HG03469 (cell line): ENCODE results near the gene PDE9A.

Source experiments
- ATAC-seq: cut with Tn5 transposase; IDR thresholded peaks from one replicate; pipeline ENCODE4 v1.9.1; 2021; ENCODE audit warnings: mild to moderate bottlenecking, moderate library complexity, moderate number of reproducible peaks; ENCODE audit not compliant: unreplicated experiment

PDE9A gene

DNA sequence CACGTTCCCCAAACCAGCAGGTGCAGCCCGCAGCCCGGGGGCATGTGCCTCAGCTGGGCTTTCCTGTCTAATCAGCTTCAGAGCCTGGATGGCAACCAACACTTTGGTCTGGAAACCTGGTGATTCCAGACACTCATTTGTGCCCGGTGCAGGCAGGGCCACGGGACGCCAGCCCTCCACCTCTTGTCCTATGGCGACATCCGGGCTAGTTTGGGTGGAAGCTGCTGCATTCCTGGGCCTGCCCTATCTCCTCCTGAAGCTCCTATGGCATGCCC, 114.1 kb downstream of the PDE9A start:
- ATAC-seq: no peak

DNA sequence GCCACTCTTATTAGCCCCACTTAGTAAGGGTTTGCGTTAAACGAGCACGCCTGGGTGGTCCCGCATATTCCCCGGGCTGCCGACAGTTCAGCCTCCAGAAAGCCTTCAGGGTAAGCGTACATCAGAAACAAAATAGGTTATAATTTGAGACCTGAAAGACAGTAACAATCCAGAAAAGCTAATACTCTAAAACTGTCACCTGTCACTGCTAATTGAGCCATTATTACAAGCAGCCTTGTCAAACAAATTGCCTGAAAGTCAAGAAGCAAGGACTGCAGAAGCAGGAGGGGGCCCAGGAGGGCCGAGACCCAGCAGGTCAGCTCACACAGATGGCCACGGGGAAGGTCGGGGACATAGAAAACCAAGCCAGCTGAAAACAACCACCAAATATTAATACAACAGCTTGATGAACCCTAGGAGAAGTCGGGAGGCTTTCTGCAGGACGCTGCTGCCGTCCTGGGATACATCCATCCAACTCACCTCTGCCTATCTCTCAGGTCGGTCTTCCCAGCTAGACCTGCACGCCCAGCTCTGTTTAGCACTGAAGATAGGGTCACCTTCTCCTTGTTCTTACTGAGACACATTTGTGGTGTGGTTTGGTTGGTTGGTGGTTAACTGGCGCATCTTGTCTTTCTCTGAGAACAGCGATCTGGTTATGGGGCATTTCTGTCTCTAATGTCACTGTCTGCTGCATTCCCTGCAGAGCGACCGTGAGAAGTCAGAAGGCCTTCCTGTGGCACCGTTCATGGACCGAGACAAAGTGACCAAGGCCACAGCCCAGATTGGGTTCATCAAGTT, 115.1 kb downstream of the PDE9A start:
- ATAC-seq: no peak

DNA sequence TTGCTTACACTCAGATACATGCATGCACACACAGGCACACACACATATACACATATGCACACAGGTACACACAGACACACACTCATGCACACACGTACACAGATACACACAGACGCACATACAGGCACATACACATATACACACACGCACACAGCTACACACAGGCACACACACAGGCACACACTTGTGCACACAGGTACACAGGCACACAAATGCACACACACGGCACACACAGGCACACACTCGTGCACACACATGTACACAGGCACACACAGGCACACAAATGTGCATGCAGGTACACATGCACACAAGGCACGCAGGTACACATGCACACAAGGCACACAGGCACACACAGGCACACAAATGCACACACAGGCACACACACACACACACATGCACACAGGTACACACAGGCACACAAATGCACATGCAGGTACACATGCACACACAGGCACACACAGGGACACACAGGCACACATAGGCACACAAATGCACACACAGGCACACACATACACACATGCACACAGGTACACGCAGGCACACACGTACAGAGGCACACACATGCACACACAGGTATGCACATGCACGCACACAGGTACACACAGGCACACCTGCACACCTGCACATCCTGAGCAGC, 115.9 kb downstream of the PDE9A start:
- no peak for ATAC-seq

DNA sequence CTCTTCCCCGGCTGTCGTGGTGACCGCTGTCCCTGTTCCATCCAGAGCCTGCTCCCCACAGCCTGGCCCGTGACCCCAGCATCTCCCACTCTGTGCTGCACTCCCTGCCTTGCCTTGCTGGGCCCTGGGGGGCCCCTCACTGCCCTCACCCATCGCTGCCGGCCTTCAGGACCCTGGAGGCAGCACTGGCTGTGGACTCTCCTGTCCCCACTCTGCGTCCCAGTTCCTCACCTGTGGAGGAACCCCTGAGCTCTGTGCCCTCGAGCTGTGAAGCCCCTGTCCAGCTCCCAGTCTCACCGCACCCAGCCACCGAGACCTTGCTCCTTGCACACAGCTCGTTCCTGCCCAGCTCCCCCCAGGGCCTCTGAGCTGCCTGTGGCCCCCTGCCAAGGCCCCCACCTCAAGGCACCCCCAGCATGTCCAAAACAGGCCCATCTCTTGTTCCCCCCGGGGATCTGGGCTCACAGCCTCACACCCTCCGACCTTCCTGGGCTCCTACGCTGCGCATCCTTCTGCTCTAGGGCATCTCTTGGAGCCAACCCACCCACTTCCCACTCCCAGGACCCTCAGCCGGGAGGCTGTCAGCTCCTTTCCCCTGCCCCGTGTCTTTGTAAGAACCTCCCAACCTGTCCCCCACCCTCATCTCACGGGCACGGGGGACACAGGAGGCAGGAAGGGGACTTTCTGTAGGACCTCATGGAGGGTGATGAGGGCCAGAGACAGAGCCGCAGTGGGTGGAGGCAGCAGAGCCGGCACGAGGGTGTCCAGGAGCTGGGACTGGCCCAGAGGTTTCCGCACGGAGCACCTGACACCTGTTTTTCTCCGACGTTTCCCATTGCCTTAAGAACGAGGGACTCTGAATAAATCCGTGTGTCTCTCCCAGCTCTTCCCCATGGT, 116.6 kb downstream of the PDE9A start:
- ATAC-seq: no peak

DNA sequence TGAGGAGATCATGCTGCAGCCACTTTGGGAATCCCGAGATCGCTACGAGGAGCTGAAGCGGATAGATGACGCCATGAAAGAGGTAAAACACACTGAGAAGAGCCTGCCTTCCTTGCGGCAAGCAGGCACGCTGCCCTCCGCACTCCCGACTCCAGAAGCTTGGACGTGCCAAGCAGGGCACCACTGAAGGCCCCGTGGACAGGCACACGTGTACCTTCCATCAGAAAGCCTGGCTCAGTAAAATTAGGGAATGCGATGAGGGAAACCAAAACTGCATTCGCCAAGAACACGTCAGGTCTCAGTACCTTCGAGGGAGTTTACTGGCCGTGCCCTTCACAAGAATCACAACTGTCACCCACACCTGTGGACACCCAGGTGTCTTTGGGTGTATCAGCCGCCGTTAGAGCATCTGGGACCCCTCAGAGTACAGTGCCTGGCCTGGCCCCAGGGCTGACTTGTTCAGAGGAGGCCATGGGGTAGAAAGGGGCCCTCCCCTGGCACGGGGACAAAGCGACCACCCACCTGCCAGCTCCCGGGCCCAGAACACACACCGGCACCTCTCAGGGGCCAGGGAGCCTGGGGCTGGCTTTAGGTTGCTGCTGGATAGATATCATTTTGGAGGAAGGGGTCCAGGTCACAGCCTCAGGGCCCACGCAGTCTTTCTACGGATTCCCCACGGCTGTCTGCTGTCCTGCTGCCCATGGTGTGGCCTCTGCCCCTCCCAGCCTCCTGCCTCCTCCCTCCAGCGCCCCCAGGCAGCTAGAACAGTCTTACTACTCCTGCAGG, 117.5 kb downstream of the PDE9A start:
- no peak for ATAC-seq

DNA sequence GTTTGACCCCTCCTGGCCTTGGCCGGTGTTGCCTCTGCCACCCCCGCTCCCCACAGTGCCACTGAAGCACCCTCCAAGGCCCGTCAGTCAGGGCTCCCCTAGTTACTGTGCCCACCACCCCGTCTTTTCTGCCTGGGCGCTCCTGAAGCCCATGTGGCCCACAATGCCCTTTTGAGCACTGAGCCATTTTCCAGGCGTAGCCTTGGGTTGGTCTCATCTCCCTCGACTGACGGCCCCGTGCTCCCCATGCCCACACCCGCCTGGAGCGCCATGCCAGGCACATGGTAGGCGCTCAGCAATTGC, 118.0 kb downstream of the PDE9A start:
- ATAC-seq: no peak

DNA sequence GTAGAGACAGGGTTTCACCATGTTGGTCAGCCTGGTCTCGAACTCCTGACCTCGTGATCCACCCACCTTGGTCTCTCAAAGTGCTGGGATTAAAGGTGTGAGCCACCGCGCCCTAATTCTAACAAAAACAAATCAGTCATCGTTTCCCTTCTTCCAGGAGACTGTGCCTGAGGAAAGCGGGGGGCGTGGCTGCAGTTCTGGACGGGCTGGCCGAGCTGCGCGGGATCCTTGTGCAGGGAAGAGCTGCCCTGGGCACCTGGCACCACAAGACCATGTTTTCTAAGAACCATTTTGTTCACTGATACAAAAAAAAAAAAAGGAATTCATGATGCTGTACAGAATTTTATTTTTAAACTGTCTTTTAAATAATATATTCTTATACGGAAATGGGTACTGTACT, 121.7 kb downstream of the PDE9A start:
- ATAC-seq: no peak

DNA sequence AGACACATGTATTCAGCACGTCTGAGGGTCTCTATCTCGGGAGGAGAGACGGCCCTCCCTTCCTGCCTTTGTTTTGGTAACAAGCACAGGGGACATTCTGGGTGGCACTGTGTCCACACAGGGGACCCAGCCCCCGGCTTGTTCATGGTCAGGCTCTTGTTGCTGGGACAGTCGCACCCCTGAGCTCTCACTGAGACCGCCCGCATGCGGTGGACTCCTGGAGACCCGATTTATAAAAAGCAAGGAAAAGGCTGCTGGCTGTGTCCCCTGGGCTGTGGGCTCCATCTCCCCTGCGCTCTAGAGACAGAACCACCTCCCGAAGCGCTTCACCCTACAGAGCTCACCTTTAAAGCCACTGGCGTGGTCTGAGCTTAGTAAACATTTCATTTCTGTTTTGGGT, 122.5 kb downstream of the PDE9A start:
- no peak for ATAC-seq

DNA sequence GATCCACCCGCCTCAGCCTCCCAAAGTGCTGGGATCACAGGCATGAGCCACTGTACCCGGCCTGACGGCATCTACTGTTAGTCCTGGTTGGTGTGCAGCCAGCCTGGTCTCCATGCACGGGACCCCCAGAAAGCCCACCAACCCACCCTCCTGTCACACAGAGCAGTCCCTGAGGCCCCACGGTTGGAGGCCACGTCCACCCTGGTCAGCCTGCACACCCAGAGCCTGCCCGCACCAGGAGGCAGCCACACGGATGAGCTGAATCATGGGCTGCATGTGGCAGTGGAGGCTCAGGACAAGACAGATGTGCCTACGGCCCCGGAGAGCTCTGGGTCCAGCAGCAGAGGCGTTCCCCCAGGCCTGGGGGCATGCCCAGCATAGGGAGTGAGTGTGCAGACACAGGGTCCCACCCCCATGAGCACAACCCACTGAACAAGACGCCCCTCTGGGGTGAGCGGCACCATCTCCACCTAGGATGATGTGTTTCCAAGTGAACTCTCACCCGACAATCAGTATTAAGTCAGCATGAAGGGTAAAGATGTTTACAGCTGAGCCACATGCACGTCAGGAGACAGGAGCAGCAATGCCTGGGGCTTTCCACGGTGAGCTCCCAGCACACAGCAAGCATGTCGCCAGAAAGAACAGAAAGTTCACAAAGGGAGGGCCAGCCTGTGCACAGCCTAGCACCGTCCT, 123.8 kb downstream of the PDE9A start:
- ATAC-seq: no peak

DNA sequence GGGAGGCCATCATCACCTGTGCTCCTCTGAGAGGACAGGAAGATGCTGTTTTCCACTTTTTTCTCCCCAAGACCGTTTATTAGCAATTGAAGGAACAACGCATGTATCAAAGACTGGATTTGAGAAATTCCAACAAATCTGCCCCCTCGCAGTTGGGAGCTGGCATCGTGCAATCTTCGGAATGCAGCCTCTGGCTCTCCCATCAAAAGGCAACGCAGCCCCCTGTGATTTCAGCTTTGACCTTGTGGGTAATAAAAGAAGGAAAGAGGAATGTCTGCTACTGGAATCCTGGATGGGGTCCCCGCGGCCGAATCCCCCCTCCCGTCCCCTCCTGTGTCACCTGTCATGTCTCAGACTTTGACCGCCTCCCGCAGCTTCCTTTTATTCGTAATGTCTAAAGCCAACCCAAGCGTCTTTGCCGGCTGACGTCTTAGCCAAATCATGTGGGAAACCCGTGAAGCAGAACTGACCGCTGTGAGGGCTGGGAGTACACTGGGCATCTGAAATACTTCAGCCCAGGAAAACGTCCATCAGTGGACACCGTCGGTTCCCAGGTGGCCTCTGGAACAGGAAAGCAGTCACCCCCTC, 124.4 kb downstream of the PDE9A start:
- ATAC-seq: no peak

DNA sequence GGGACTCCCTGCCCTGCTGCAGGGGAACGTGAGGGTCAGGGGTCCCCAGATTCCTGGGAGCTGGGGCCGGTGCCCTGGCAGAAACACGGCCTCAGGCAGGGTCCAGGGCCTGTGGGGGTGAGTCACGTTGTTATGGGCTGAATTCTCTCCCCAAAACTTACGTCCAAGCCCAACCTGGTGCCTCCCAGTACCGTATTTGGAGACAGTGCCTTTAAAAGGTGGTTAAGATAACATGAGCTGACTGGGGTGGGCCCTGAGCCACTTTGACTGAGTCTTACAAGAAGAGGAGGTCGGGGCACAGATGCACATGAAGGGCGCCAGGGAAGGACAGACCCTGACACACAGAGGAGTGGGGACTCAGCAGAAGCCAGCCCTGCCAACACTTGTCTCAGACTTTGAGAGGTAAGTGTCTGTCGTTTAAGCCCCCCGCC, 126.0 kb downstream of the PDE9A start:
- ATAC-seq: no peak

DNA sequence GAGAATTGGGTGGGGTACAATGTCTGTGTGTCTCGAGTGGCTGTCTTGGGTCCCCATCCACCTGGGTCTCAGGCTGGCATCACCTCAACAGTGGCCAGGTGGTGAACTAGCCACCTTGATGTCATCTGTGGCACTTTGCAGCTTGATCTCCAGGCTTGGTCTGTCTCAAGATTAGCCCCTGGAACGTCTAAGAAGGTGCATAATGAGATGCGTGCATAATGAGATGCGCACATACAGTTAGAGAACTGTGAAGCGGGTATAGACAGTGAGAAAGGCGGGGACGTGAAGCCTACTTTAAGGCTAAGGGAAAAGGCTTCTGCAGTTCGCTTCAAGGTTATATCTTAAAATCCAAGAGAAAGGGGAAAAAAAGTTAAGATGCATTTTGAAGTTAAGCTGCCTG, 127.2 kb downstream of the PDE9A start:
- ATAC-seq: no peak

DNA sequence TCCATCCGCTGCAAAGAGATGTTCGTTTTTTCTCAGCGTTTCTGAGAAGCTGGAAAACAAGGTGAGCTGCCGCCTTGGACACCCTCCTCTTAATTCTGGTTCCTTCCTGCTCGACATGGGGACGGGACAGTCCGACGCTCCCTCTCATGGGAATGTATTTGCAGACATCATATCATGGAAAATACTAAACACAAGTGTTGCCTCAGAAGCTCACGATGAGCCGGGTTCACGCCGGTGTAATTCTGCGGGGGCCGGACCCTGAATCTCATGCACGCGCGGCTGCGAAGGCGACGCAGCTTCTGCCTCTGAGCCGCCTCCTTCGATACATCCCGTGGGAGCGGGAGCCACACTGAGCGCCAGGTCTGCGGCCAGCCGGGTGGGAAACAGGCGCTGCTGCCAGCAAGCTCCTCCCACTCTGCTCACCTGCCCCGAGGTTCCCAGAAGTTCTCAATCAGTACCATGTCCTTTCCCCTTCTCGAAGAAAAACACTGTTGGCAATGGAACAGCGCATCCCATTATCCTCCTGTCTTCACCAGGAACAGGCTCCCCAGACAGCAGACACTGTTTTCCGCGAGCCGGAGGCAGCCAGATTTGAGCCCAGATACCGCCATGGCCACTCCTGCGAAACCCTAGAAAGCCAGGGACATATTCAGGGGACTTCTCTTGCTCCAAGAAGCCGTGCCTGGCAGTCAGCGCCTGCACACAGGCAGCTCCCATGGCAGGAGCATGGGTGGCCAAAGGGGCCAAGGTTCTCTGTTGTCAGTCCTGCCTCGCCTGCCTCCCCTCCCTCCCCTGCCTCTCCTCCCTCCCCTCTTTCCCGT, 127.9 kb downstream of the PDE9A start:
- ATAC-seq: no peak

DNA sequence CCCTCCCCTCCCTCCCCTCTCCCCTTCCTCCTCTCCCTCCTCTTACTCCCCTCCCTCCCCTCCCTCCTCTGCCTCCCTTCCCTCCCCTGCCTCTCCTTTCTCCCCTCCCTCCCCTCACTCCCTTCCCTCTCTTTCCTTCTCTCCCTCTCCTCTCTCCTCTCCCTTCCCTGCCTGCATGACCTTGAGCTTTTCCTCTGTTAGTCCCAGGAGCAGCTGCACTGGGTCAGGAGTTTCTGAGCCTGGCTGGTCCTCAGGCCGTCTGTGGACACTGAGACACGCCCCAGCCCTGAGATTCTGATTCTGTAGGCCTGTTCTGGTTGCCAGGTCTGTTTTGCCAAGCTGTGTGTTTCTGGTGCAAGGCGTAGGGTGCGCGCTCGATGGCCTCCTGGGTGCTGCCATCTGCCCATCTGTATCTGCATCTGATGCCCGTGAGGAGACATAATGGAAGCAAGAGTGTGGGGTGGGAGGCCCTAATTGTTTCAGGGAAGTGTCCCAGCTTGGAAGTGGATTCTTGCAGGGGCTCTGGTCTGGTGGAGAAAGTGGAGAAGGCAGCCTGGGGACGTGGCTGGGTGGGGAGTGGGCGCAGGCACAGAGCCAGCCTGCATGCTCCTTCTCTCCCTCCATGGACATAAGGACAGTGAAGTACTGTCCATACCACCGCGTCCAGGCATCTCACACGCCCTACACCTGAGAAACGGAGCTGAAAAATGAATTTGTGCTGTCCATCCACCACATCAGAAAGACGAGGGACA, 128.7 kb downstream of the PDE9A start:
- ATAC-seq: no peak

DNA sequence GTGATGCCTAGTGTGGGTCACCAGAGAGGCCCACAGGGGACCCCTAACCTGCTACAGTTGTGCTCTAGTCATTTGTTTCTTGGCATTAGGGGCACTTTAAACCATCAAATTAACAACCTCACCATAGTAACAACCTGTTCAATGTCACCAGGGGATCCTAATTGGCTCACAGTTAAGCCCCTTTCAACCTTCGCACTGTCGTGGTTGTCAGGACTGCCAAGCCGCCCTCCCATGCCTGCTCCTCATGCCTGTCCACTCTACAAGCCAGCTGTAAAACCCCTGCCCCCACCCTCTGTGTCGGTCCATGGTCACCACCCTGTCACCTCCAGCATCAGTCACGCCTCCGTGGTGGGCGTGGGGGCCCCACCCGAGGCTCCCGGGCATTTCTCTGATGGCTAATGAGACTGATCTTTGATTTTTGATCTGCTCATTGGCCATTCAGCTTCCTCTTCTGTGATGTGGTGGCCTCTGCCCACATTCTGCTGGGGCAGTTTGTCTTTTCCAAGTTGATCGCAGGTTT, 129.4 kb downstream of the PDE9A start:
- no peak for ATAC-seq

DNA sequence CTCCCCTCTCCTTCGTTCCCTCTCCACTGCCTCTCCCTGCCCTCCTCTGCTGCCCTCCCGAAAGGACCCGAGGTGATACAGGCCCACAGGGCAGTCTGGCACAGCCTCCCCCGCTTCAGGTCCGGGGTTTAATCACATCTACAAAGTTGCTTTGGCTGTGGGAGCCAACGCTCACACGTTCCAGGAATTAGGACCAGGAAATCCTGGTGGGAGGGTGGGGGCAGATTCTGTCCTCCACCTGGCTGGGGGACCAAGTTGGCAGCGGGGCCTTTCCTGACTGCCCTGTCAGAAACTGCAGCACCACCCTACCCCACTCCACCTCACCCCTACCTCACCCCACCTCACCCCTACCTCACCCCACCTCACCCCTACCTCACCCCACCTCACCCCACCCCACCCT, 130.9 kb downstream of the PDE9A start:
- ATAC-seq: no peak

DNA sequence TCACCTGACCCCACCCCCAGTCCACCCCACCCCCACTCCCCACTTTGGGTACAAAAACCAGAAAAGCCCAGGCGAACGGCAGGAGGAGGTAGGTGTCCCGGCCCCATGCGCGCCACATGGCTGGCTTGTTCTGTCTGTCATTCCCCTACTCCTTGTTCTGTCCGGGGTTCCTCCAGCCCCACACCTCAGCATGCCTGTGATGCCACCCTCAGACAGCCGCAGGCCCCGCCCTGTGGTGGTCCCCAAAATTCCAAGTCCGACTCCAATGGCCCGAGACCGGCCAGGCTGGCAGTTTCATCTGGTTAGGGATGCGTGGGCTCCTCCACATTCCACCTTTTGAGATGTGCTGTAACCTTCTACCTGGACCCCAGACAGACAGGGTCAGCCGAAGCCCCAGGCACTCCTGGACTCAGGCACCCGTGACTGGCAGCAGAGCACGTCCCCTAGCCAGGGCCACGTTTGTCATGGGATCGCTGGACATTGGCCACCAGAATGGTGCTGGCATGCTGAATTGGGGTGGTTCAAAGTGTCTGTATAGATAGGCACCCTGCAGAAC, 131.6 kb downstream of the PDE9A start:
- ATAC-seq: no peak
